ENCODE measurements around the gene BCL2L12.

Gene BCL2L12

DNA sequence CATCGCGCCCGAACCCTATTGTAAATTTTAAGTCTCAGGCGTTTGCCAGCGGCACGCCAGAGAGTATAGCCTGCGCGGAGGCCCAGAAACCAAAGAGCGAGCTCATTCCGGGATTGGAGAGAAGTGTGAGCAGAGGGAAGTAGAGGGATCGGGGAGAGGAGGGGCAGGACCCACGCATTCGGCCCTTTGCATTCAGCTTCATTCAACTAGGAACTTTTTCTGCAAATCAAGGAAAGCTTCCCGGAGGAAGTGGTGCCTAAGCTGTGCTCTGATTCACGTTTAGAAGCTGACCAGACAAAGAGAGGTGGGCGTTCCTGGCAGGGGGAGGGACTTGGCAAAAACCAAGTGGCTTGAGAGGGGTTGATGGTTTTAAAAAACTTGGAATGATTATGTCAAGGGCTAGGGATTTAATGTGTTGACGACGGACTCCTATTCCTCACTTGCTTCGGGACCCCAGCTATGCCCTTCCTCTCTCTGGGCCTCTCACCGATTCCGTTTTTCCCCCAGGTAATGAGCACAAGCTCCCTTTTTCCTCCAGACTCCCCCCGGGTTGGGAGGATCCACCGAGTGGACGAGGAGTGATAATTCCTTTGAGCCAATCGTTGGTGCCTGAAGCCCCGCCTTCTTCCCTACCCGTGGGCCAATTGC lies 10.5 kb downstream of the BCL2L12 start:
- H3K4me3 ChIP-seq (replicated peaks; ENCODE audit: low read depth, low read length), result peak overlapping the region; percentile 88
- H3K36me3 ChIP-seq (ENCODE audit: control insufficient read depth, insufficient read depth, low read length), result peaks cover 3% of the 10 kb centered on the region
- H3K27me3 ChIP-seq (replicated peaks; ENCODE audit: control insufficient read depth, insufficient read depth, low read length), result no peaks in the 10 kb centered on the region
- TF ChIP-seq, protein P1, sequence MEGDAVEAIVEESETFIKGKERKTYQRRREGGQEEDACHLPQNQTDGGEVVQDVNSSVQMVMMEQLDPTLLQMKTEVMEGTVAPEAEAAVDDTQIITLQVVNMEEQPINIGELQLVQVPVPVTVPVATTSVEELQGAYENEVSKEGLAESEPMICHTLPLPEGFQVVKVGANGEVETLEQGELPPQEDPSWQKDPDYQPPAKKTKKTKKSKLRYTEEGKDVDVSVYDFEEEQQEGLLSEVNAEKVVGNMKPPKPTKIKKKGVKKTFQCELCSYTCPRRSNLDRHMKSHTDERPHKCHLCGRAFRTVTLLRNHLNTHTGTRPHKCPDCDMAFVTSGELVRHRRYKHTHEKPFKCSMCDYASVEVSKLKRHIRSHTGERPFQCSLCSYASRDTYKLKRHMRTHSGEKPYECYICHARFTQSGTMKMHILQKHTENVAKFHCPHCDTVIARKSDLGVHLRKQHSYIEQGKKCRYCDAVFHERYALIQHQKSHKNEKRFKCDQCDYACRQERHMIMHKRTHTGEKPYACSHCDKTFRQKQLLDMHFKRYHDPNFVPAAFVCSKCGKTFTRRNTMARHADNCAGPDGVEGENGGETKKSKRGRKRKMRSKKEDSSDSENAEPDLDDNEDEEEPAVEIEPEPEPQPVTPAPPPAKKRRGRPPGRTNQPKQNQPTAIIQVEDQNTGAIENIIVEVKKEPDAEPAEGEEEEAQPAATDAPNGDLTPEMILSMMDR (IDR thresholded peaks at IDR 0.05; ENCODE audit: insufficient read depth, low read length, poor library complexity, severe bottlenecking), result no peak
- no peak for DNase-seq (ENCODE audit: extremely low read depth, insufficient read length)

DNA sequence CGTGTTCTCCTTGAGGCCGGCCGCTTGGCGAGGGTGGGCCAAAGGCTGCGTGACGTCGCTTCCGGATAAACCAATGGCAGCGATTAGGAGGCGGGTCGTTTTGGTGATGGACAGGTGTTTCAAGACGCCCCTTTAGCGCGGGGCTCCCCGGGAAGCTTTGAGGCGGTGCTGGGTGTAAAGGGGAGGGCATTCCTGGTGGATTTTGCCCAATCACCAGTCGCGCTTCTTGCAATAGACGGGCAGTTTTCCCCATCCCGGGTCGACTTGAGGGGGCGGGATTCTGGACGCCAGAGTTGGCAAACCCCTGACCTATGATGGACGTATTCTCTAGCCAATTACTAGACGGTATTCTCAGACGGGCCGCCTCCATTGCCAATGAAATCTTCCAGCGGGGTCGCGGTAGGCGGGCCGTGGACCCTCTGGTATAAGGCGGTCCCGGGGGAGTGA lies 11.1 kb downstream of the BCL2L12 start:
- no peaks in the 10 kb centered on the region for H3K27me3 ChIP-seq (replicated peaks; ENCODE audit: control insufficient read depth, insufficient read depth, low read length)
- TF ChIP-seq, protein P1 (IDR thresholded peaks at IDR 0.05; ENCODE audit: insufficient read depth, low read length, poor library complexity, severe bottlenecking), result no peak
- H3K36me3 ChIP-seq (ENCODE audit: control insufficient read depth, insufficient read depth, low read length), result peaks cover 5% of the 10 kb centered on the region
- peak; percentile 99 for DNase-seq (ENCODE audit: extremely low read depth, insufficient read length)
- peak overlapping the region; percentile 99 for H3K4me3 ChIP-seq (replicated peaks; ENCODE audit: low read depth, low read length)

DNA sequence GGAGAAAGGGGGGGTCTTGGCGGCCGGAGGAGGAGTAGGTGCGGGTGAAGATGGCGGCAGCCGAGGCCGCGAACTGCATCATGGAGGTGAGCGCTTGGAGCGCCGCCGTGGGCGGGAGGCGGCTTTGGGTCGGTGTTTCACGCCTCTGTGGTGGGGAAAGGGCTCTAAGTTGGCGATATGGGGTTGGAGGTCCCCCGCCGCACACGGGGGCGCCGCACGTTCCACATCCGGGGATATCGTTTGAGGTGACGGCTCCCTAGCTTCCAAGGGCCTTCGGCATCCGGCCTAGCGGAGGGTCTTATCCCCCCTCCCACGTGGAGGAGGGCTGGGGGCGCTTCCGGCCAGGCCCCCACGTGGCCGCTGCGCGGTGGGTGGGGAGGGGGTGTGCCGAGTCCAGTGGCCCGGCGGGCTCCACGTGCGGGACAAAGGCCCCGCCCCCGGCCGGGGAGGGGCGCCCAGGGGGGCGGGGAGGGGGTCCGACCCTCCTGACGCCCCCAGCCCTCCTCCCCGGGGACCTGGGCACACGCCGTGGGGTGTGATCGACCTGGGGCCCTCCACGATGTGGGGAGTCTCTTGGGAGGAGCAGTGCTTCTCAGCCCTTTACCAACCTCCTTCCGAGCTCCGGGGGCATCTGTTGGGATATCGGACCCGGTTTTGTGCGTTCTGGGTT lies 11.6 kb downstream of the BCL2L12 start, which contains the start of gene PRMT1:
TSS of gene PRMT1 (plus strand) at position 41 of the 670 bp plus-strand sequence. CDS start at position 51, 10 bp downstream.
- peaks cover 10% of the 10 kb centered on the region for H3K36me3 ChIP-seq (ENCODE audit: control insufficient read depth, insufficient read depth, low read length)
- H3K27me3 ChIP-seq (replicated peaks; ENCODE audit: control insufficient read depth, insufficient read depth, low read length), result no peaks in the 10 kb centered on the region
- DNase-seq (ENCODE audit: extremely low read depth, insufficient read length), result peak; percentile 70
- peak within 1 kb of the TSS; percentile 99 for H3K4me3 ChIP-seq (replicated peaks; ENCODE audit: low read depth, low read length)
- TF ChIP-seq, protein P1 (IDR thresholded peaks at IDR 0.05; ENCODE audit: insufficient read depth, low read length, poor library complexity, severe bottlenecking), result no peak

DNA sequence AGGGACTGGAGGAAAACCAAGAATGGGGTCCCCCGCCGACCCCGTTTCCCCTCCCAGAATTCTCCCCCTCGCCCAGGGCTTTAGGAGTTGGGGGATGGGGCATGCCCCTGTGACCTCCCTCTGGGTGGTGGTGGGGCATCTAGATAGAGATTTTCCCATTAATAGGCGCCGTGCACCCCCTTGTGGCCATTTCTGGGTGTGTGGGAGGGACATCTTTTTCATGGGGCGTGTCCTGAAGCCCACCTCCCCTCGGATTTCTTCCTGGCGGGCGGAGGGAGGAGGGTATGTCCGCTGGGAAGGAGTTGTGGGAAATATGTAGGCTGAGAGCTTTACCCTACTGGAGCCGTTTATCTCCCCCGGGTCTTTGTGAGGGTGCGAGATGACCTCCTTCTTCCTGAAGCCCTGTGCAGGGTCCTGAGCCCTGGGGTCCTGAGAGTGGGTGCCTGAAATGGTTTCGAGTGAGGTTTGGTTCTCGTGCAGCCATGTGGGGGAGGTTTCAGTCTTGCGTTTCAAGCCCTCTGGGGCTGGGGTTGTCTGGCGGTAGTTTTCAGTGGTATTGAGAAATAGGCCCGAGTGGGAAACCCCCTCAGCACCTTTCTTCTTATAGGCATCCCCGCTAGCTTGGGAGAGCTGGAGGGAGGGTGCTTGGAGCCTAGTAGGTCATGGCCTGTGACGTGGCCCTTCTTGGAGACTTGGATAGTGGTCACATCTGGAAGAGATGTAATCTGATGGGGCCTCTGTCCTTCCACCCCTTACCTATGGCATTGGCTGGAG lies 12.4 kb downstream of the BCL2L12 start:
- Histone ChIP-seq H3K36me3 (ENCODE audit: control insufficient read depth, insufficient read depth, low read length) (peaks cover 11% of the 10 kb centered on the region), H3K27me3 (replicated peaks; ENCODE audit: control insufficient read depth, insufficient read depth, low read length) (no peaks in the 10 kb centered on the region), H3K4me3 (replicated peaks; ENCODE audit: low read depth, low read length) (peak overlapping the region; percentile 99)
- TF ChIP-seq, protein P1 (IDR thresholded peaks at IDR 0.05; ENCODE audit: insufficient read depth, low read length, poor library complexity, severe bottlenecking), result peak; percentile 61
- DNase-seq (ENCODE audit: extremely low read depth, insufficient read length), result peak; percentile 74

DNA sequence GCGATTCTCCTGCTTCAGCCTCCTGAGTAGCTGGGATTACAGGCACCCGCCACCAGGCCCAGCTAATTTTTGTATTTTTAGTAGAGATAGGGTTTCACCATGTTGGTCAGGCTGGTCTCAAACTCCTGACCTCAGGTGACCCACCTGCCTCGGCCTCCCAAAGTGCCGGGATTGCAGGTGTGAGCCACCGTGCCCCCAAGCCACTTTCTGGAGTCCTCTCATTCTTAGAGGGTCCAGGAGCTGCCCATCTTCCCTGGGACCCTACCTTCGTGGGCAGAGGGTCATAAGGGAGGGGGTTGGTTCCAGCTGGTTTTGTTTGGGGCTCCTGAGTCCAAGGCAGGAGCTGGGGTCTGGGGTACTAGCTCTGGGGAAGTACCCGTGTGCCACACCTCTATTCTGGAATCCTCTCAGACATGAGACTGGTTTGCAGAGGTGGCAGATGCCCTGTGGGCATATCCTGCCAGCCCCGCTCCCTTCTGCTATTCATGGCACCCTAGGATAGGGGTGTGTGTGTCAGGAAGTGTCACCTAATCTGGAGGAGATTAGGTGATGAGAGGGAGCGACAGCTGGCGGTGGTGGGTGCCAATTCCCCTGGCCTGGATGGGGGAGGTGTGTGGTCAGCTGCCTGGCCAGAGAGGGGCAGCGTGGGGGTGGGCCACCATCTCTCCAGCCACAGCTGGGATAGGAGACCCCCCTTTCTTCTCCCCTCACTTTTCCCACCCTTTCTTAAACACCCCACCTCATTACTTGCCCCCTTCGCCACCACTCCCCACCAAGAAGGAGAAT lies 13.4 kb downstream of the BCL2L12 start:
- TF ChIP-seq, protein P1 (IDR thresholded peaks at IDR 0.05; ENCODE audit: insufficient read depth, low read length, poor library complexity, severe bottlenecking), result no peak
- peaks cover 17% of the 10 kb centered on the region for H3K36me3 ChIP-seq (ENCODE audit: control insufficient read depth, insufficient read depth, low read length)
- H3K4me3 ChIP-seq (replicated peaks; ENCODE audit: low read depth, low read length), result peak overlapping the region; percentile 60
- no peaks in the 10 kb centered on the region for H3K27me3 ChIP-seq (replicated peaks; ENCODE audit: control insufficient read depth, insufficient read depth, low read length)
- no peak for DNase-seq (ENCODE audit: extremely low read depth, insufficient read length)
